IPS DF 6.9 (cell line): ENCODE data around the gene COG5.

Experiments used
- DNase-seq: peaks from one replicate; pipeline ENCODE4 v3.0.0-alpha.2; 2013; ENCODE audit warnings: low read depth, low spot score
- H3K27ac ChIP-seq: one replicate; pipeline ENCODE4 v1.5.1; 2013; ENCODE audit warnings: low read length, control low read depth
- H3K27me3 ChIP-seq: 2 replicates; pipeline ENCODE4 v1.6.1; 2013; ENCODE audit warnings: mild to moderate bottlenecking, low read length; ENCODE audit not compliant: control insufficient read depth, insufficient read depth
- H3K36me3 ChIP-seq: 2 replicates; pipeline ENCODE4 v1.6.1; 2013; ENCODE audit warnings: low read length; ENCODE audit not compliant: control insufficient read depth, insufficient read depth
- H3K4me1 ChIP-seq: 2 replicates; pipeline ENCODE4 v1.6.1; 2013; ENCODE audit warnings: low read length; ENCODE audit not compliant: control insufficient read depth, insufficient read depth
- H3K4me3 ChIP-seq: 2 replicates; pipeline ENCODE4 v1.5.1; 2013; ENCODE audit warnings: mild to moderate bottlenecking, low read length
- H3K9me3 ChIP-seq: 2 replicates; pipeline ENCODE4 v1.6.1; 2013; ENCODE audit warnings: low read length, inconsistent platforms; ENCODE audit not compliant: control insufficient read depth, insufficient read depth
- WGBS: extraction: QIAGEN DNeasy Blood & Tissue Kit; methylation state at CpG from one replicate; pipeline ENCODE4 v1.1.7; 2013; ENCODE audit warnings: mixed read lengths, missing lambda C conversion rate; ENCODE audit not compliant: insufficient read length, insufficient coverage; 5-methylcytosine and 5-hydroxymethylcytosine counted together

The COG5 gene

GRCh38 chr7:107394831-107395230 lies 168.9 kb downstream of the COG5 start:
- no peaks in the 10 kb centered on the region for H3K36me3 ChIP-seq
- H3K4me1 ChIP-seq, result peaks cover 1% of the 10 kb centered on the region; the same call in 1 of the 2 replicates
- no peak overlapping the region for H3K27ac ChIP-seq
- no peak for DNase-seq
- no CpG with 5 or more reads among the region's 1 CpG for WGBS
- no peaks in the 10 kb centered on the region for H3K9me3 ChIP-seq
- no peak overlapping the region for H3K4me3 ChIP-seq
- no peaks in the 10 kb centered on the region for H3K27me3 ChIP-seq

GRCh38 chr7:107394276-107394675 lies 169.4 kb downstream of the COG5 start:
- Histone ChIP-seq H3K4me1 (peaks cover 1% of the 10 kb centered on the region; the same call in 1 of the 2 replicates), H3K27ac (no peak overlapping the region), H3K9me3 (no peaks in the 10 kb centered on the region), H3K36me3 (no peaks in the 10 kb centered on the region), H3K27me3 (no peaks in the 10 kb centered on the region), H3K4me3 (no peak overlapping the region)
- no peak for DNase-seq
- WGBS, result no CpG with 5 or more reads among the region's 1 CpG

GRCh38 chr7:107392830-107393229 lies 170.9 kb downstream of the COG5 start:
- H3K4me1 ChIP-seq, result peaks cover 1% of the 10 kb centered on the region; the same call in 1 of the 2 replicates
- H3K4me3 ChIP-seq, result no peak overlapping the region
- DNase-seq, result no peak
- WGBS, result no CpG with 5 or more reads among the region's 3 CpGs
- H3K27ac ChIP-seq, result no peak overlapping the region
- no peaks in the 10 kb centered on the region for H3K27me3 ChIP-seq
- no peaks in the 10 kb centered on the region for H3K9me3 ChIP-seq
- H3K36me3 ChIP-seq, result no peaks in the 10 kb centered on the region

GRCh38 chr7:107390916-107391315 lies 172.8 kb downstream of the COG5 start:
- Histone ChIP-seq H3K27ac (no peak overlapping the region), H3K4me1 (peaks cover 3% of the 10 kb centered on the region), H3K27me3 (no peaks in the 10 kb centered on the region), H3K36me3 (no peaks in the 10 kb centered on the region), H3K4me3 (no peak overlapping the region), H3K9me3 (no peaks in the 10 kb centered on the region)
- no peak for DNase-seq
- no CpG with 5 or more reads among the region's 8 CpGs for WGBS

GRCh38 chr7:107388604-107389003 lies 175.1 kb downstream of the COG5 start:
- H3K9me3 ChIP-seq, result no peaks in the 10 kb centered on the region
- peaks cover 3% of the 10 kb centered on the region for H3K4me1 ChIP-seq
- H3K27ac ChIP-seq, result no peak overlapping the region
- no peaks in the 10 kb centered on the region for H3K36me3 ChIP-seq
- DNase-seq, result no peak
- no peaks in the 10 kb centered on the region for H3K27me3 ChIP-seq
- no CpG with 5 or more reads among the region's 8 CpGs for WGBS
- no peak overlapping the region for H3K4me3 ChIP-seq

GRCh38 chr7:107387573-107388219 lies 176.0 kb downstream of the COG5 start:
- H3K9me3 ChIP-seq, result no peaks in the 10 kb centered on the region
- no peaks in the 10 kb centered on the region for H3K36me3 ChIP-seq
- DNase-seq, result no peak
- no peak overlapping the region for H3K4me3 ChIP-seq
- no peak overlapping the region for H3K27ac ChIP-seq
- no CpG with 5 or more reads among the region's 6 CpGs for WGBS
- no peaks in the 10 kb centered on the region for H3K27me3 ChIP-seq
- peaks cover 3% of the 10 kb centered on the region for H3K4me1 ChIP-seq

GRCh38 chr7:107387128-107387527 lies 176.6 kb downstream of the COG5 start:
- no CpG with 5 or more reads among the region's 6 CpGs for WGBS
- Histone ChIP-seq H3K27me3 (no peaks in the 10 kb centered on the region), H3K4me1 (peaks cover 3% of the 10 kb centered on the region), H3K36me3 (no peaks in the 10 kb centered on the region), H3K27ac (no peak overlapping the region), H3K4me3 (no peak overlapping the region), H3K9me3 (no peaks in the 10 kb centered on the region)
- peak; percentile 7 for DNase-seq

- WGBS, result no CpG with 5 or more reads among the region's 4 CpGs
- Histone ChIP-seq H3K27ac (no peak overlapping the region), H3K36me3 (no peaks in the 10 kb centered on the region), H3K27me3 (no peaks in the 10 kb centered on the region), H3K4me3 (no peak overlapping the region), H3K9me3 (no peaks in the 10 kb centered on the region), H3K4me1 (peaks cover 3% of the 10 kb centered on the region)
- no peak for DNase-seq
Measured at GRCh38 chr7:107386548-107387102, 177.1 kb downstream of the COG5 start.

GRCh38 chr7:107384025-107384424 lies 179.7 kb downstream of the COG5 start:
- WGBS, result no CpG with 5 or more reads among the region's 5 CpGs
- no peak overlapping the region for H3K27ac ChIP-seq
- no peaks in the 10 kb centered on the region for H3K9me3 ChIP-seq
- H3K36me3 ChIP-seq, result no peaks in the 10 kb centered on the region
- H3K27me3 ChIP-seq, result no peaks in the 10 kb centered on the region
- H3K4me3 ChIP-seq, result no peak overlapping the region
- DNase-seq, result no peak
- peaks cover 2% of the 10 kb centered on the region for H3K4me1 ChIP-seq

- no peak for DNase-seq
- H3K4me1 ChIP-seq, result peaks cover 2% of the 10 kb centered on the region
- H3K36me3 ChIP-seq, result no peaks in the 10 kb centered on the region
- no peaks in the 10 kb centered on the region for H3K9me3 ChIP-seq
- H3K27me3 ChIP-seq, result no peaks in the 10 kb centered on the region
- no peak overlapping the region for H3K4me3 ChIP-seq
- no peak overlapping the region for H3K27ac ChIP-seq
- no CpG with 5 or more reads among the region's 4 CpGs for WGBS
Measured at GRCh38 chr7:107383203-107383602, 180.5 kb downstream of the COG5 start.

GRCh38 chr7:107381453-107381852 lies 182.3 kb downstream of the COG5 start:
- Histone ChIP-seq H3K36me3 (no peaks in the 10 kb centered on the region), H3K4me3 (no peak overlapping the region), H3K9me3 (no peaks in the 10 kb centered on the region), H3K27ac (no peak overlapping the region), H3K27me3 (no peaks in the 10 kb centered on the region), H3K4me1 (no peaks in the 10 kb centered on the region)
- DNase-seq, result no peak
- no CpG with 5 or more reads among the region's 4 CpGs for WGBS
